HS-27A (cell line): Measurements from ENCODE around the gene ELFN1.
"Not testable (repeated sequence)": the region's sequence is repeated elsewhere in the genome, so short reads cannot be mapped to it uniquely, and the experiment has no call there.

Source experiments
- DNase-seq: peaks from one replicate; pipeline ENCODE4 v3.0.0-alpha.2; 2012; ENCODE audit warnings: low read depth, missing footprints

The ELFN1 gene

DNA sequence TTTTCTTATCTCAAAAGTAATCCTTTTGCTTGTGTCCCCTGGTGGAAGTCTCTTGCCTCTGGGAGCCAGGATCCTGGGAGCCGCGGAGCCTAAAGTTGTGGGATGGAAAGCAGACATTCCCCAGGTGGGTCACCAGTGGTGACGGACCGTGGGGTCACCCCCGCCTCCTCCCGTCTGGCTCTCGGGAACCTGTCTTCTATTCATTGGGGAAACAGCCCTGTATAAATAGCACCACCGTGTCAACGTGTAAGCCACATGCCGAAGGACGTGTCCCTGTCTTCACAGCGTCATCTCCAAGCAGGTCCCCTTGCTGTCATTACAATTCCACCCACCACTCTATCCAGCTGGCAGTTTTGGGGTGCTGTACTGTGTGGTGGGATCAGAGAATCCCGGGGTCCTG lies 87.5 kb downstream of the ELFN1 start:
- no peak for DNase-seq

DNA sequence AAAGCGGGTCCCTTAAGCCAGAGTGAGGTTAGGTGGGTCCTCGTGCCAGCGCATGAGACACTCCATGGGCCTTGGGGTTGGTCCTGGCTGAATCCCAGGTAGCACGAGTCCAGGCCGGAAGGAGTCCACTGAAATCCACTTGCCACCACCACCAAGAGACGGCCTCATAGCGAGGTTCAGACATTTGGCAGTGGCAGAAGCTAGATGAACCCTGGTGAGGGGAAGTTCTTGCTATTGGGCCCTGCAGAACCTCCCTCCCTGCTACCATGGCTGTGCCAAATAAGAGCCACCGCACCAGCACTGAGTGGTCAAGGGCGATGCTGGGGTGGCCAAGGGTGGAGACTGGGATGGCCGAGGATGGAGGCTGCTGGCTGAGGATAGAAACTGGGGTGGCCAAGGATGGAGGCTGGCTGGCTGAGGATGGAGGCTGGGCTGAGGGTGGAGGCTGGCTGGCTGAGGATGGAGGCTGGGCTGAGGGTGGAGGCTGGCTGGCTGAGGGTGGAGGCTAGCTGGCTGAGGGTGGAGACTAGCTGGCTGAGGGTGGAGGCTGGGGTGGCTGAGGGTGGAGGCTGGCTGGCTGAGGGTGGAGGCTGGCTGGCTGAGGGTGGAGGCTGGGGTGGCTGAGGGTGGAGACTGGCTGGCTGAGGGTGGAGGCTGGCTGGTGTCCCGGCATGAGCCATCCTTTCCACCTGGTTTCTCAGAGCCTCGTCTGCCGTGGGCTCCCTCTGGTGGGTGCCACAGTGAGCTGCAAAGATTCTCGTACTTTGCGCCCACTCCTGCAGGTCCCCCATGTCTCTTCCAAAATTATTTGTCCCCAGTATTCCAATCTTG lies 88.2 kb downstream of the ELFN1 start:
- peak; percentile 7 for DNase-seq

- no peak for DNase-seq
Measured at GRCh38 chr7:1758859-1759521, 88.9 kb downstream of the ELFN1 start.

DNA sequence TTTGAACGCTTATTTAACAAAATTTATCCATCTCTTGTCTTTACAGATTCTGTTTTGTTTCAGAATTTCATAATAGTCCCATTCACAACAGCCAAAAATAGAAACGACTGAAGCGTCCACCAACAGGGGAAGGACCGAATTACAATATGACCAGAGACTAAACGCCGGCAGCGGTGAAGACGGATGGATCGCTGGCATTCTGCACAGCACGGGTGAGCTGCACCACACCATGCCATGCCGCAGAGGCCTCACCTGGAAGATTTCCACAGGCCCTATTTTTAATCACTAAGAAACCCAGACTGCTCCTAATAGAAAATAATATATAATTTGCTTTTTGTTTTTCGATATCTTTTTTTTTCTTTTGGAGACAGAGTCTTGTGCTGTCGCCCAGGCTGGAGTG lies 91.0 kb downstream of the ELFN1 start:
- no peak for DNase-seq

DNA sequence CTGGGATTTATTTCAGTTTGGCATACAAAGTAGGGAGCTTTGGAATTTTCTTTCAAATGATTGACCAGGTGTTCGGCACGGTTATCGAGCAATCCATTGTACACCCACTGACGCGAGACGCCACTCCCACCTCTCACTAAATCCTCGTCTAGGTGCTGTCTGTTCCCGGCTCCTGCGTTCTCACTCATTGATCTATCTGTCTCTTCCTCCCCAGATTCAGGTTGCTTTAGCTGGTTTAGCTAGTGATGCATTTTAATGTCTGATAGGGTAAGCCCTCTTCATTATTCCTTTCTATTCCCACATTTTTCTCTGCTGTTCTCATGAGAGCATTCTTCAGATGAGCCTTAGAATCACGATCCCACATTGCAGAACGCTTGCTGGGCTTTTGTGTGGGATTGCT lies 91.7 kb downstream of the ELFN1 start:
- no peak for DNase-seq

GRCh38 chr7:1762238-1762945 lies 92.3 kb downstream of the ELFN1 start:
- no peak for DNase-seq

DNA sequence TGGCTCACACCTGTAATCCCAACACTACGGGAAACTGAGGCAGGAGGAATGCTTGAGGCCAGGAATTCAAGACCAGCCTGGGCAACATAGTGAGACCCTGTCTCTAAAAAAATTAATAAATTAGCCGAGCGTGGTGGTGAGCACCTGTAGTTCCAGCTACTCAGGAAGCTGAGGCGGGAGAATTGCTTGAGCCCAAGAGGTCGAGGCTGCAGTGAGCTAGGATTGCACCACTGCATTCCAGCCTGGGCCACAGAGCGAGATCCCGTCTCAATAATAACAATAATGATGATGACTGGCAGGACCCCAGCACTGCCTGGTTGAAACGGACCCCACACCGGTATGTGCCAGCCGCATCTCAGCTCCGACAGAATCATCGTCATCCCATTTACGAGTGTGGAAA lies 93.0 kb downstream of the ELFN1 start:
- DNase-seq, result no peak

DNA sequence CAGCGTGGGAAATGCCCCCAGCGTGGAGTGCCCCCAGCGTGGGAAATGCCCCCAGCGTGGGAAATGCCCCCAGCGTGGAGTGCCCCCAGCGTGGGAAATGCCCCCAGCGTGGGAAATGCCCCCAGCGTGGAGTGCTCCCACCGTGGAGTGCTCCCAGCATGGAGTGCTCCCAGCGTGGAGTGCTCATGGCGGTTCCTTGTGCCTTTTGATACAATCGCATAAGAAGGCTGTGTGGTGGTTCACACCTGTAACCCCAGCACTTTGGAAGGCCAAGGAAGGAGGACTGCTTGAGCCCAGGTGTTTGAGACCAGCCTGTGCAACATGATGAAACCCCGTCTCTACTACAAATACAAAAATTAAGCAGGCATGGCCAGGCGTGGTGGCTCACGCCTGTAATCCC lies 93.8 kb downstream of the ELFN1 start:
- DNase-seq, result not testable (repeated sequence)

DNA sequence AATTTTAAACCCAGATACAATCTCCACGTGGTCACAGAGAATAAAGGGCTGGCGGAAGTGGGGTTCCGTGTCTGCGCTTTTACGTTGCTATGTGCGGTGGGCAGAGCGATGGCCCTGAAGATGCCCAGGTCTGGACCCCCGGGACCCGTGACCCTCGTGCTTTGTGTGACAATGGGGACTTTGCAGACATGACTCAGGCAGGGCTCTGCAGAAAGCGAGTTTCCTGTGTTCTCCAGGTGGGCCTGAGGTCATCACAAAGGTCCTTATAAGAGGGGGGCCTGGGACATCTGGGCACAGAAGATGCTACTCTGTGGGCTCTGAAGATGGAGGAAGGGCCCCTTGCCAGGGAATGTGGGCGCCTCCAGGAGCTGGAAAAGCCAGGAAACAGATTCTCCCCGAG lies 95.3 kb downstream of the ELFN1 start:
- DNase-seq, result no peak

DNA sequence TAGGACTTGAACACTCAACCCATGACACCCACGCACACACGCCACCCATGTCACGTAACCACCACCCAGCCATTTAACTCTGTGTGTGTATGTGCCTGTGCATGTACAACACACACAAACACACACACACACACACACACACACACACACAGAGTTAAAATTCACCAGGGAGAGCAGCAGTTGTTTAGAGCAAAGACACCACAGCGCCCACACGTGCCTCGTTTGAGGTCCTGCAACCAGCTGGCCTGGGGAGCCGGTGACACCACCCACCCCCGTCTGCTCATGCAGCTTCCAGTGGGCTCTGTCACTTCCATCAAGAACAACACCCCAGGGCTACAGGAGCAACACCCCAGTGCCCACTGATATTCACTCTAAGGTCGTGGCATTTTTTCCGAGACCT lies 97.4 kb downstream of the ELFN1 start:
- DNase-seq, result no peak

DNA sequence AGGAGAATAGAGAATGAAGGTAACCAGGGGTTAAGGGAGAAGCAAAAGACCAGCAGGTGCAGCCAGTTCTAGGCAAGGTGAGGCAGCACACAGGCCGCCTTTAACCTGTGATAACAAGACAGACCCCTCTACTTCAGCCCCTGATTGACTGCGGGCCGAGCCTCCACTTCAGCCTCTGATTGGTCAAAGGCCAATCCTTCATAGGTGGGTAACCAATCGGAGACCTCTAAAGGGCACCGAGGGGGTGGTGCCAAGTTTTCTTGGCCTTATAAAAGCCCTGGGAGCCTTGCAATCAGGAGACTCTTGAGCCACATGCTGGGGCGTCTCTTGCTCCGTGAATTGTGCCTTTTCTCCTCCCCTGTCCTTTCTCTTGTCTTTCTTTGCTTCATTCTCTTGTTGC lies 98.8 kb downstream of the ELFN1 start:
- no peak for DNase-seq

DNA sequence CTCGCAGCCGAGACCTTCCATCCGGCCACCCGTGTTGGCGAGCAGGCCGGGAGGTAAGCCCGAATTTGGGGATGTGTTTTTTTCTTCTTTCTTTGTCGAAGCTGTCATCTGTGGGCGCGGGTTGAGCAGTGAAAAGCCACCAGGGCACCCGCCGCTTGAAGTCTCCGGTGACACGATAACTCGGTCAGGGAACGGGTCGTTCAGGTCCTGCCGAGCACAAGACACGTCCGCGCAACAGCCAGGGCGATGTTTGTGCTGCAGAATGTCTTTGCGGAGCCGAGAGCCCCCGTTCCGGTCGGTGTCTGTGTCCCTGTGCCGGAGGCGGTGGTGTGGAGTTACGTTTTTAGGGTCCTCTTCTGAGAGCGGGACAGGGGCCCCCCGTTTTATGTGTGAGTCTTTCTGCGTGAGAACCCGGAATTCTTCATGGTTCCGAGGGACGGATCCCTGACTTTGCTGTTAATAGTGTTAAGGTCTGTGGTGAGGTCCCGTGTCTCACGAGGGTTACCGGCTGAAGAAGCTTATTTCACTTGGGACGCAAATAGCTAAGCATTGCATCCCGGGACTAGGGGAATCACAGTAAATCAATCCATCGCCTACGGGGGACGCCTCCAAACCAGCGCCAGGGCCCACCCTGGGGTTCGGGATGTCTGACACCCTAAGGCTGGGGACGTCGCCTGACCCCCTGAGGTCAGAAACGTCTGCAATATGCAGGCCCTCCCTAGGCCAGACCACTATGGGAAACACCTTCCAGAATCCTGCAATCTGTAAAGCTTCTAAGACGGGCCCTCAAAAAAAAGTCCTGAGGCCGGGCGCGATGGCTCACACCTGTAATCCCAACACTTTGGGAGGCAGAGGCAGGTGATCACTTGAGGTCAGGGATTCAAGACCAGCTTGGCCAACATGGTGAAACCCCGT lies 99.5 kb downstream of the ELFN1 start:
- no peak for DNase-seq

GRCh38 chr7:1770331-1770730 lies 100.3 kb downstream of the ELFN1 start:
- DNase-seq, result no peak

DNA sequence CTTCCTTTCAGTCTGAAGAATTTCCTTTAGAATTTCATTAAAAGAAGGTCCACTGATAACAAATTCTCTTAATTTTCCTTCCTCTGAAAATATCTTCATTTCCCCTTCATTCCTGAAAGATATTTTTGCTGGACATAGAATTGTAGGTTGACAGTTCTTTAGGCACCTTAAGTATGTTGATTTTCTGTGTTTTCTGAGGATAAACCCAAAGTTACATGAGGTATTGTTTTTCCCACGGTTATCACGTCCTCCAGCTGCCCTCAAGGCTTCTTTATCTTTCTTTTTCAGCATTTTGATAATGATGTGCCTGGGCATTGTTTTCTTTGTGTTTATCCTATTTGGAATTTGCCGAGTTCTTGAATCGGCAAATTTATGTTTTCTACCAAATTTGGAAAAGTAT lies 105.3 kb downstream of the ELFN1 start:
- DNase-seq, result no peak

GRCh38 chr7:1777122-1777521 lies 107.0 kb downstream of the ELFN1 start:
- DNase-seq, result no peak

- DNase-seq, result no peak
Measured at GRCh38 chr7:1779445-1779844, 109.4 kb downstream of the ELFN1 start.

GRCh38 chr7:1781369-1781768 lies 111.3 kb downstream of the ELFN1 start:
- no peak for DNase-seq

DNA sequence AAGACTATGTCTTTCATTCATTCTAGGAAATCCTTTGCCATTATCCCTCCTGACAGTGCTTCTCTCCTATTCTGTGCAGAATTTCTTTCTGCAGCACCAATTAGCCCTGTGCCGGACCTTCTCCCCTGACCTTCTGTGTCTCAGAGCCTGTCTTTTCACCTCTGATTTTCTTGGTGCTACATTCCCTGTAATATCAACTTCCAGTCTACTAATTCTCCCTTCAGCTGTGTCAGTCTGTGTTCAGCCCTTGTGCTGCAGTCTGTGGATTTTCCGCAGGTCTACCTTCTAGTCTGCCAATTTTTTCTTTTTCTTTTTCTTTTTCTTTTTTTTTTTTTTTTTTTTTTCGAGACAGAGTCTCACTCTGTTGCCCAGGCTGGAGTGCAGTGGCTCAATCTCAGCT lies 115.8 kb downstream of the ELFN1 start:
- no peak for DNase-seq

DNA sequence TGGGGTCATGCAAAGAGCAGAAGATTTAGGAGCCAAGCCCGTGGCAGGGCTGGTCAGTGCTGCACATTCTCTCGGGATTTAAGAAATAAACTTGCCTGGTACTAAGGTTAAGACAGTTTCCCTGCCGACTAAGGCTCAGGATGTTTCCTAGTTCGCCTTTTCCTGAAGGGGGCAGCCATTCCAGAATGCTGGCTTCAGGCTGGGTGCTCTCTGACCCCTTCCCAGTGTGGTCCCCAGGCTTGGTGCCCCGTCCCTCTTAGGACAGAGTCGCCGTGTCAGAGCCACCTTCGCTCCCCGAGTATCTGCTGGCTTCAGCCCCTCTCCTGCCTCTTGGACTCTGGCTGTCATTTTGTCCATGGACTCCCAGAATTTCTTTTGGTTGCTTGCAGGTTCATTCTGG lies 117.2 kb downstream of the ELFN1 start:
- no peak for DNase-seq

GRCh38 chr7:1787681-1788235 lies 117.7 kb downstream of the ELFN1 start:
- DNase-seq, result no peak

DNA sequence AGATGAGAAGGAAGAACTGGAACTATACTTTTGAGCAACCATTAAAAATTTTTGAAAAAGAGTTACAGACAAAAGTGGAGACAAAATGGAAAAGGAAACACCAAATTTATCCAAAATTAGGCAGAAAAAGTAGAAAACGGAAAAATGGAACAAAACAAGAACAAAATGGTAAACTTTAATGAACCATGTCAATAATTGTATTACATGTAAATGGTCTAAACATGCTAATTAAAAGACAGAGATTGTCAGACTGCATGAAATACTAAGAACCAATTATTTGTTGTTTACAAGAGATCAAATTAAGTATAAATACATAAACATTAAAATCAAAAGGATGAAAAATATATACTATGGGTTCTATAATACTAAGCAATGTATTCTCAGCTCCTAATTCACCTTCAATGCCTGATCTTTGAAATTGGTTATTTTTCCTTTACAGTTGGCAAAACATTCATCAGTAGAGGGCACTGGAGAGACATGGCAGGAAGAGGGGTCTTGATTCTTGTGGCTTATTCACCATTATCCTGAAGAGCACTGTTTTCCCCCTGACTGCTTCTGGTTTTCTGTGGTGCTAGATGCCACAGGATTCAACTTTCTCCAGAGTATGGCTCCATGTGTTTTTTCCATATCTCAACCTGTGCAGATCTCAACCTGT lies 124.9 kb downstream of the ELFN1 start:
- peak; percentile 5 for DNase-seq
